Activated CD8-positive, alpha-beta memory T cell treated with anti-CD3 and anti-CD28 coated beads, Interleukin-2, amount 50 U/mL, for 1 hour (primary cell): ENCODE results near the gene NT5M.
"Not testable (repeated sequence)": the region's sequence is repeated elsewhere in the genome, so short reads cannot be mapped to it uniquely, and the experiment has no call there.

Experiments used
- DNase-seq: peaks from one replicate; pipeline ENCODE4 v3.0.0-alpha.2; 2020; ENCODE audit errors: extremely low read depth

NT5M gene

GRCh38 chr17:17377071-17377967, 74.1 kb downstream of the NT5M start:
- DNase-seq, result no peak

GRCh38 chr17:17379197-17379991, 76.2 kb downstream of the NT5M start:
- no peak for DNase-seq

DNA sequence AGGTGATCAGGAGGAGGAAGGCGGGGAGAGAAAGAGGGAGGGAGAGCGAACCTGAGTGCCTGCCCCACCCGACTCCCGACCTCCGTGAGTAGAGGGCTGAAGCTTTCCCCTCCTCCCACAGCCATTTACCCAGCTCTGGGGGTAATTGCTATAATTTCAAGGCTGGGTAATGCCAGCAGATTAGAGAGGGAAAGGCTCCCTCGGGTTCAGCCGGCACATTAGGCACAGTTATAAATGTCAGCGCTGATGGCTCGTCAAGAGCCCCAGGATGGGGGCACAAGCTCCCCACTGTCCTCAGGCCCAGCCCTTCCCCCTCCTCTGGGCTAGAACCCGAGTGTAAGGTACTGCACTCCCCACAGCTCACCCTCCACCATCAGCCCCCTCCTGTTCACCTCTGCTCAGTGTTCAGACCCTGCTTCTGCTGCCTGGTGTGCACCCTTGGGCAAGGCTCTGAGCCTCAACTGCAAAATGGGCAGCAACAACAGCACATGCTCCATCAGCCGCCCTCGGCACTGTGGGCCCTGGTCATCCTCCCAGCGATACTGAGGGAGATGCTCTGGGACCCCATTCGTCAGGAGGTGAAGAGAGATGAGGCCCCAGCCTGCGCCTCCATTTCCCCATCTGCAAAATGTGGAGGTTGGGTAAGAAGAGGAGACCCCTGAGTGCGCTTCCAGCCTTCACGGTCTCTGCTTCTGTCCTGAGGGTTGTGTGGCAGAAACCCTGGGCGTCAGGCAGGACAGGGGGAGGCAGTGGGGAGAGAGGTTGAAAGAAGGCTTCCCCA, 77.2 kb downstream of the NT5M start:
- DNase-seq, result no peak

DNA sequence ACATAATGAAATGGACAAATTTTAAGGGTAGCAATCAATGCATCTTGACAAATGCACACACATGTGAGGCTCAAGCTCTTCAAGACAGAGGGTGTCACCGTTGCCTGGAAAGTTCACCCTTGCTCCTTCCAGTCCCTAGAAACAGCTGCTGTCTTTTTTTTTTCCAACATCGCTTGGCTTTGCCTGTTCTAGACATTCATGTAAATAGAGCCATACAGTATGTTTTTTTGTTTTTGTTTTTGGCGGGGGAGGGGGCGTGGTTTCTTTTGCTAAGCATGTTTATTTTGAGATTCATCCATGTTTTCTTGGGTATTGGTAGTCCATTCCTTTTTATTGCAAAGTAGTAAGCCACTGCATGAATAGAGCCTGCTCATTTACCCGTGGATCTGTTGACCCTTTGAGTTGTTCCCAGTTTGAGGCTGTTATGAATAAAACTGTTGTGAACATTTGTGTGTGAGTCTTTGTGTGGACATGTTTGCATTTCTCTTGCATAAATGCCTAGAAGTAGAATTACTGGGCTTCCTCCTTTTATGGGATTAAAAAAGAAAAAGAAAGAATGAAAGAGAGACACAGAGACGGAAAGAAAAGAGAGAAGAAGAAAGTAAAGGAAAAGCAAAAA, 78.4 kb downstream of the NT5M start:
- no peak for DNase-seq

DNA sequence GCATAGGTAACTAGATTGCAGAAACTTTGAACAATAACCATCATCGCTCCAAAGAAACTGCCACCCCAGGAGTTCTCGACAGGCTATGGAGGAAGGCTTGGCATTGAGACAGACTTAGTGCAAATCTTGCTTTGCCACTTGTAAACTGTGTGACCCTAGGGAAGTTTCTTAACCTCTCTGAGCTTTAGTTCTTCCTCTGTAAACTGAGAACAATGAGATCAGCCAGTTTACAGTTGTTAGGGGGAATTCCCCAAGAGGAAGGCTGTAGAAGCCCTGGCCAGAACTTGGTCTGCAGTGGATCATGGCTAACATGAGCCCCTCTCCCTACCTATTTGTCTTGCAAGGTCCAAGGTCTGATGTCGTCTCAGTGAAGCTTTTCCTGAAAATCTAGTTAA, 78.9 kb downstream of the NT5M start:
- DNase-seq, result no peak

DNA sequence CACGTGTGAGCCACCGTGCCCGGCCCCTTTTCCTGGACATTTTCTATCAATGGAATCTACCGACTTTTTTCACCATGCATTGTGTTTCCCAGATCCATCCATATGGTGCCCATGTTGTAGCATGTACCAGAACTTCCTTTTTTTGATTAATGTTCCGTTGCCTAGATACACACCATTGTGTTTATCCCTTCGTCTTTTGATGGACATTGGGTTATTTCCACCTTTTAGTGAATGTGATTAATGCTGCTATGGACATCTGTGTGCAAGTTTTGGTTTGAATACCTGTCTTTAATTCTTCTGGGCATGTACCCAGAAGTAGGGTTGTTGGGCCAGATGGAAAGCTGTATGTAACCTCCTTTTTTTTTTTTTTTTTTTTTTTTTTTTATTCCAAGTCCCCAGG, 79.8 kb downstream of the NT5M start:
- DNase-seq, result no peak

GRCh38 chr17:17383431-17384290, 80.5 kb downstream of the NT5M start:
- DNase-seq, result not testable (repeated sequence)

DNA sequence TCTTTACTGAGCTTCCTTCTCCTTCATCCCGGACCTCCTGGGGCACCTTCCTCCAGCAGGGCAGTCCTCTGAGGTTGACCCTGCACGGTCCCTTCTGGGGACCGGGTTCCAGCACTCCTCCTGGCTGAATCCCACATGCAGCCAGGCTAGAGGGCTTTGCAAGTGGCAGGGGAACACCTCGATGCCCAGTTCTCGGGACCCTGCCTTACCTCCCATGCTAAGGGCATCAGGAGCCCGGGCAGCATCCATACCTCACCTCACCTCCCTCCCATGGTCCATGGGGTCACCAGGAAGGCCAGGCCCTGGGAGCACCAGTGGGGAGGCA, 81.1 kb downstream of the NT5M start:
- no peak for DNase-seq

DNA sequence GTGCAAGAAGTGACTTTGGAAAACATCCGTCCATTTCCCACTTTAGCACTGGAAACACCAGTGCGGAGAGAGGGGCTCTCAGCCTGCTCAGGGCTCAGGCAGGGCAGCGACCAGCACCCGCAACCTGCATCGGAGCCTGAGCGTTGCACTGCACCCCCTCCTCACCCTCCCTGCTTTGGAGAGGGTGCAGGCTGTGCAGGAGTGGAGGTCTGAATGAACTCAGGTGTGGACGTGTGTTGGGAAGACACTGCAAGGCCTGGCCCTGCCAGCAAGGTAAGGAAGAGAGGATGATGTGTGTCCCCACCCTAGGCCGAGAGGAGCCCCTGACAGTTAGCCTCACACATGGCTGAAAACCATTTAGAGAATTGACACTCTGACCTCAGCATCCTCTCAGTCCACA, 81.8 kb downstream of the NT5M start:
- no peak for DNase-seq

DNA sequence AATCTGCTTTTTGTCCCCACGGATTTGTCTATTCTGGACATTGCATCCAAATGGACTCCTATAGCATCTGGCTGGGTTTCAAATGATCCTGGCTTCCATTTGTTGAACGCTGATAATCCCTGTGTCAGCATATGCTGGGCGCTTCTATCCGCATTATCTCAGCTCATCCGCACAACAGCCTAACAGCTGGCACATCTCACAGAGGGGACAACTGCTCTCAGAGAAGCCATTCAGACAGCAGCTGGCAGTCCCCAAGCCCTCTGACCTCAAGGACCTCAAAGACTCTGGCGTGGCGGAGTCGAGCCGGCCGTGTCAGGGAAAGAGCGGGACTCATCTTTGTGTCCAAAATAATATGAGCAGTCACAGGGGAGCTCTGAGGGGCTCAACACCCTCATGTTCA, 82.3 kb downstream of the NT5M start:
- no peak for DNase-seq

- DNase-seq, result no peak
Observed at GRCh38 chr17:17386094-17386800, 83.1 kb downstream of the NT5M start.

DNA sequence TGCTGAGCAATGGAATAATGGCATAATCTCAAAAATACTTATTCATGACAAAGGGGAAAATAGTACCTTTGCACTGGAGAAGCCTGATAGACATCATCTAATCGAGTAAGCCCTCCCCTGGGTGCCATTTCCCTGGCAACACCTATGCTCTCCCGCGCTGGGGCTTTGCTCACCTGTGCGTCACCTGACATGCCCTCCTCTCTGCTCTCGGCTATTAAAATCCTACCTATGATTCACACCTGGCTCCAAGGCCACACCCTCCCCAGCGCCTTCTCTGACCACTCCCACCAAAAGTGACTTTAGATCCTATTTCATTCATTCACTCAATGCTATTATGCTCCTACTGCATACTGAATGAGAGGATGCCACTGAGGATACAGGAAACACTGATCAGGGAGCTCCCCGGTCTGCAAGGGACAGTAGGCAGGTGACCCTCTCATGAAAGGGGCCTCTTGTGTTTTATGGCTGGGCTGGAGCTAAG, 83.9 kb downstream of the NT5M start:
- no peak for DNase-seq

DNA sequence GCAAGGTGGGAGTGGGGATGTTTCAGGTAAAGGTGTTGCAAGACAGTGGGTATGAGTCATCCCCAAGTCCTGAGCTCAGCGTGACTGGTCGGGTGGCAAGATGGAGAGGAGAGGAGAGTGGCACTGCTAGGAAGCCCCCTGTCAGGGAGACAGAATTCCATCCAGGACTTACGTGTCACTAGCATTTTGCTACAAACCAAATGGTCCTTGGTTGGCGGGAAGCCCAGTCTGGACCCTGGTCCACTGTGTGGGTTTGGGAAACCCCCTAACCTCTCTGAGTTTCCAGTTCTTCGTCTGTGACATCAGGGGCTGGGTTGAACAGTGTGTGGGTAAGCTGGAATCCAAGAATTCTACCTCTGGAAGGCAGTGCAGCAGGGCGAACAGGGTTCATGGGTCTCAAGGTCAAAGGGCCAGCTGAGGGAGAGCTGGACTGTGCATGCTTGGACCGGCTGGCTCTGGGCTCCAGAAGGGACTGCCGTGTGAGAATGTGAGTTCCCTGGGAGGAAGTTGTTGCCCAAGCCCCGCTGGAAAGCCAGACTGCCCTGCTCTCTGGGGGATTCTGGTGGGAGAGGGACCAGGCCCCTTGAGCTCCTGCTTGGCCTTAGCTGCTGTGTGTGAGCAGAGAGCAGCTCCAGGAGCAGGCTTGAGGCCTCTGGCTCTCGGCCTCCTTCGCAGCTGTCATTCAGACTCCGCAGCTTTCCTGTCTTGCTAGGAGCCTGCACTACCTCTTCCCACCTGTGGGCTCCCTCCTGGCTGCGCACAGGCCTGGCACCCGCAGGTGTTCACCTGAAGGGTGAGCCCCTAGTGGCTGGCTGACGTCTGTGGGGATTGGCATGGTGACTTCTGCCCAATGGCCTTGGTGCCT, 84.6 kb downstream of the NT5M start:
- DNase-seq, result no peak

- DNase-seq, result no peak
Observed at GRCh38 chr17:17388657-17389496, 85.7 kb downstream of the NT5M start.

DNA sequence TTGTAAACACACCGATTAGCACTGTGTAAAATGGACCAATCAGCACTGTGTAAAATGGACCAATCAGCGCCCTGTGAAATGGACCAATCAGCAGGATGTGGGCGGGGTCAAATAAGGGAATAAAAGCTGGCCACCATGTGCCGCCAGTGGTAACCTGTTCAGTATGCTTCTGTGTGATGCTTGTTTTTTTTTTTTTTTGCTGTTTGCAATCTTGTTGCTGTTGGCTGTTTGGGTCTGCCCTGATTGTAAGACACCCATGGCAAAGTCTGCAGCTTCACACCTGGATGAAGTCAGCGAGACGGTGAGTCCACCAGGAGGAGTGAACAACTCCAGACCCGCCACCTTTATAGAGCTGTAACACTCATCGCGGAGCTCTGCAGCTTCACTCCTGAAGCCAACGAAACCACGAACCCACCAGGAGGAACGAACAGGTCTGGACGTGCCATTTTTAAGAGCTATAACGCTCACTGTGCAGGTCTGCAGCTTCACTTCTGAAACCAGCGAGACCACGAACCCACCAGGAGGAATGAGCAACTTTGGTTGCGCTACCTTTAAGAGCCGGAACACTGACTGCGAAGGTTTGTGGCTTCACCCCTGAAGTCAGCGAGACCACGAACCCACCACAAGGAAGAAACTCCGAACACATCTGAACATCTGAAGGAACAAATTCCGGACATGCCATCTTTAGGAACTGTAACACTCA, 88.6 kb downstream of the NT5M start:
- DNase-seq, result peak; percentile 23

GRCh38 chr17:17393976-17394375, 90.8 kb downstream of the NT5M start:
- DNase-seq, result no peak

- DNase-seq, result no peak
Observed at GRCh38 chr17:17394494-17394893, 91.3 kb downstream of the NT5M start.
